Endodermal cell (in vitro differentiated cells): ENCODE data around the gene OSBPL5. TPM values are rescaled to one million over a fixed set of nuclear protein-coding genes. Genes with fewer than 3 reads are reported as not detected.

Source experiments
- DNase-seq: peaks from one replicate; pipeline ENCODE4 v3.0.0-alpha.2; 2017
- H3K27ac ChIP-seq: 2 replicates; pipeline ENCODE4 v1.5.1; 2013; ENCODE audit warnings: mild to moderate bottlenecking, low read depth, low read length, moderate library complexity
- H3K27me3 ChIP-seq: 2 replicates; pipeline ENCODE4 v1.6.1; 2013; ENCODE audit warnings: mild to moderate bottlenecking, low read length, moderate library complexity; ENCODE audit not compliant: insufficient read depth, control insufficient read depth, poor library complexity, severe bottlenecking
- H3K36me3 ChIP-seq: 2 replicates; pipeline ENCODE4 v1.7.0; 2013; ENCODE audit warnings: mild to moderate bottlenecking, low read length, moderate library complexity; ENCODE audit not compliant: control insufficient read depth, insufficient read depth
- H3K4me1 ChIP-seq: one replicate; pipeline ENCODE4 v1.7.0; 2013; ENCODE audit warnings: low read length; ENCODE audit not compliant: control insufficient read depth, insufficient read depth
- H3K4me3 ChIP-seq: 2 replicates; pipeline ENCODE4 v1.5.1; 2013; ENCODE audit warnings: mild to moderate bottlenecking, low read length, moderate library complexity
- H3K9ac ChIP-seq: 2 replicates; pipeline ENCODE4 v1.6.1; 2013; ENCODE audit warnings: mild to moderate bottlenecking, low read length, moderate library complexity; ENCODE audit not compliant: poor library complexity, severe bottlenecking; ENCODE audit errors: extremely low read depth
- H3K9me3 ChIP-seq: 2 replicates; pipeline ENCODE4 v1.6.1; 2013; ENCODE audit warnings: mild to moderate bottlenecking, low read length, moderate library complexity; ENCODE audit not compliant: control insufficient read depth
- H3K27ac Mint-ChIP-seq: 2 replicates; pipeline ENCODE4 v1.8.0; 2020; ENCODE audit warnings: mixed read lengths
- H3K27me3 Mint-ChIP-seq: 2 replicates; pipeline ENCODE4 v1.8.0; 2021; ENCODE audit warnings: mild to moderate bottlenecking, mixed read lengths; ENCODE audit not compliant: insufficient read depth
- H3K36me3 Mint-ChIP-seq: 2 replicates; pipeline ENCODE4 v1.8.0; 2020; ENCODE audit warnings: low read depth, mixed read lengths
- H3K4me1 Mint-ChIP-seq: 2 replicates; pipeline ENCODE4 v1.8.0; 2020; ENCODE audit warnings: mixed read lengths
- H3K4me3 Mint-ChIP-seq: 2 replicates; pipeline ENCODE4 v1.8.0; 2020; ENCODE audit warnings: mild to moderate bottlenecking, moderate library complexity, mixed read lengths
- H3K9me3 Mint-ChIP-seq: 2 replicates; pipeline ENCODE4 v1.8.0; 2020; ENCODE audit warnings: mild to moderate bottlenecking, mixed read lengths
- CTCF ChIP-seq: fragments of 200-600 bp; sonication (generic); conservative IDR thresholded peaks from 2 replicates; pipeline ENCODE4 v1.5.0; 2021; ENCODE audit warnings: antibody characterized with exemption, mild to moderate bottlenecking
- WGBS, 2 experiments: methylation state at CpG; one replicate each; pipeline versions ENCODE4 v1.1.5 to v1.1.7; 2013; ENCODE audit warnings: missing lambda C conversion rate in 2 of 2, mixed read lengths in 1 of 2; ENCODE audit not compliant: insufficient coverage in 1 of 2, insufficient read length in 1 of 2; 5-methylcytosine and 5-hydroxymethylcytosine counted together
- total RNA-seq, 2 donors: library from RNA; stranded (reverse); fragmentation: NEBNext Ultra II Directional in 1 of 2; extraction: Animal tissue kit (Norgen Biotek cat#: 25700) in 1 of 2; gene quantifications; 2 replicates in 1 of 2; 3 replicates in 1 of 2; pipeline ENCODE4 v1.2.1, GENCODE V29; 2021

The OSBPL5 gene
- total RNA-seq, 2 donors from 2014 or later: 1.2 to 4.8 TPM

- DNase-seq: no peak
- no peak overlapping the region for H3K4me3 Mint-ChIP-seq
Measured at GRCh38 chr11:3197044-3197695, 32.1 kb upstream of the OSBPL5 start.

GRCh38 chr11:3196161-3197043, 31.3 kb upstream of the OSBPL5 start:
- Mint-ChIP-seq H3K4me1 (no peaks in the 10 kb centered on the region), H3K9me3 (peaks cover 4% of the 10 kb centered on the region), H3K36me3 (no peaks in the 10 kb centered on the region), H3K27me3 (peaks cover 58% of the 10 kb centered on the region), H3K27ac (no peak overlapping the region), H3K4me3 (no peak overlapping the region)
- DNase-seq: peak; percentile 55
- H3K27ac ChIP-seq: no peak overlapping the region
- TF ChIP-seq CTCF: no peak
- WGBS, 2 experiments: 85 to 88% methylated on average over 13 to 23 of the region's 23 CpGs
- H3K4me1 ChIP-seq: no peaks in the 10 kb centered on the region
- no peaks in the 10 kb centered on the region for H3K9me3 ChIP-seq
- no peaks in the 10 kb centered on the region for H3K36me3 ChIP-seq
- peaks cover 24% of the 10 kb centered on the region for H3K27me3 ChIP-seq
- H3K9ac ChIP-seq: no peak overlapping the region
- H3K4me3 ChIP-seq: no peak overlapping the region

More at GRCh38 chr11:3197044-3197695, 32.1 kb upstream of the OSBPL5 start:
- Histone ChIP-seq H3K9ac (no peak overlapping the region), H3K9me3 (no peaks in the 10 kb centered on the region), H3K36me3 (no peaks in the 10 kb centered on the region), H3K4me3 (no peak overlapping the region), H3K27ac (no peak overlapping the region), H3K27me3 (peaks cover 31% of the 10 kb centered on the region), H3K4me1 (no peaks in the 10 kb centered on the region)
- Mint-ChIP-seq H3K27me3 (peaks cover 58% of the 10 kb centered on the region), H3K4me1 (no peaks in the 10 kb centered on the region), H3K36me3 (no peaks in the 10 kb centered on the region), H3K27ac (no peak overlapping the region), H3K9me3 (peaks cover under 1% of the 10 kb centered on the region)
- 88 to 100% methylated on average over 1 to 11 of the region's 11 CpGs for WGBS, 2 experiments
- no peak for TF ChIP-seq CTCF

GRCh38 chr11:3195251-3196160, 30.4 kb upstream of the OSBPL5 start:
- Mint-ChIP-seq H3K27me3 (peaks cover 54% of the 10 kb centered on the region), H3K36me3 (no peaks in the 10 kb centered on the region), H3K4me1 (no peaks in the 10 kb centered on the region), H3K9me3 (peaks cover 4% of the 10 kb centered on the region), H3K27ac (no peak overlapping the region), H3K4me3 (no peak overlapping the region)
- H3K27ac ChIP-seq: no peak overlapping the region
- no peaks in the 10 kb centered on the region for H3K4me1 ChIP-seq
- H3K9me3 ChIP-seq: no peaks in the 10 kb centered on the region
- H3K36me3 ChIP-seq: no peaks in the 10 kb centered on the region
- DNase-seq: peak; percentile 69
- 86 to 90% methylated on average over 9 to 22 of the region's 22 CpGs for WGBS, 2 experiments
- H3K4me3 ChIP-seq: no peak overlapping the region
- peaks cover 17% of the 10 kb centered on the region for H3K27me3 ChIP-seq
- TF ChIP-seq CTCF: peak; percentile 21
- H3K9ac ChIP-seq: no peak overlapping the region
